ENCODE measurements around the gene COL11A1.

The COL11A1 gene

DNA sequence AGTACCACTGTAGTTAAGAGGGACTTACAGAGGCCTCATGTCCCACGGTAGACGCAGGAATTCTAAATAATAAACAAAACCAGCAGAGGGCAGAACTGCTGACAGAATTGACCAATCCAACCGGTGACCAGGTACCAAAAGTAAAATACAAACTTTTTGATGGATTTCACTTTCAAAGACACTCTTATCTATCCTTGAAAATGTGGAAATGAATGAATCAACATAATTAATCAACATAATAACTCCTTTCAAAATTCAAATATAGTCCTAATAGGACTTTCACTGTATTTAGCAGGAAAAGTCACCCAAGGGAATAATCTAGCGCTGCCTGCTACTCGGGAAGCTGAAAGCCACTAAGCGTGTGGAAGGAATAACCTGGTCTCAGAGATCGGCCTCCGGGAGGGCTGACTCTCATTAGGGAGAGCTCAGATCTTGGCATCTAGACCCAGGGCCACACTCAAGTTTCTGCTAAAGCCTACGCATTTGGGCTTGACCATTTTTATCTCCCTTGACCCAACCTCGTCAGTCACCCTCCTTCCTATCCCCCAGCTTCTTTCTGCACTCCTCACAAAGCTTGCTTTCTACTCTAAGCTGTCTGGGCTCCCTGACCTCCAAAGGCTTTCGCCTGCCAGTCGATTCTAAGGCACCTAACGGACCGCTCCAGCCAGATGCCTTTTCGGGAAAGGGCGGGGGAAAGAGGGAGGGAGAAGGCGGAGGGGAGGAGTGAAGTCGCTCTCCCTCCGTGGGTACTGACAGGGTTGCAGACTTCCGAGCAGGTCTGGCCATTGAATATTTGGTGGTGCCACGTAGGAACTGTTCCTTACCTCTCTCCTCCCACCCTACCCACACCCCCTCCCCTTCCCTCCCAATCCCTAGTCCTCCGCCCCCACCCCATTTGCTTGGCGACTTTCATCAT, 1.6 kb downstream of the COL11A1 start:
- H3K36me3 ChIP-seq (ENCODE audit: insufficient read depth): no peaks in the 10 kb centered on the region
- H4K20me1 ChIP-seq (ENCODE audit: insufficient read depth): no peaks in the 10 kb centered on the region
- no peak overlapping the region for H3K4me3 ChIP-seq (IDR thresholded peaks at IDR 0.05; ENCODE audit: insufficient read depth, low read depth, low read length)
- no peak overlapping the region for H3K27ac ChIP-seq
- H3K4me1 ChIP-seq (ENCODE audit: low read depth, poor library complexity, severe bottlenecking): no peaks in the 10 kb centered on the region
- H2AFZ ChIP-seq (ENCODE audit: low read depth): no peak overlapping the region
- no peaks in the 10 kb centered on the region for H3K27me3 ChIP-seq (ENCODE audit: insufficient read depth, low read depth)
- no peaks in the 10 kb centered on the region for H3K79me2 ChIP-seq (ENCODE audit: insufficient read depth, low read depth)
- H3K9ac ChIP-seq: no peak overlapping the region
- H3K4me2 ChIP-seq: no peak overlapping the region
- TF ChIP-seq, protein P1, sequence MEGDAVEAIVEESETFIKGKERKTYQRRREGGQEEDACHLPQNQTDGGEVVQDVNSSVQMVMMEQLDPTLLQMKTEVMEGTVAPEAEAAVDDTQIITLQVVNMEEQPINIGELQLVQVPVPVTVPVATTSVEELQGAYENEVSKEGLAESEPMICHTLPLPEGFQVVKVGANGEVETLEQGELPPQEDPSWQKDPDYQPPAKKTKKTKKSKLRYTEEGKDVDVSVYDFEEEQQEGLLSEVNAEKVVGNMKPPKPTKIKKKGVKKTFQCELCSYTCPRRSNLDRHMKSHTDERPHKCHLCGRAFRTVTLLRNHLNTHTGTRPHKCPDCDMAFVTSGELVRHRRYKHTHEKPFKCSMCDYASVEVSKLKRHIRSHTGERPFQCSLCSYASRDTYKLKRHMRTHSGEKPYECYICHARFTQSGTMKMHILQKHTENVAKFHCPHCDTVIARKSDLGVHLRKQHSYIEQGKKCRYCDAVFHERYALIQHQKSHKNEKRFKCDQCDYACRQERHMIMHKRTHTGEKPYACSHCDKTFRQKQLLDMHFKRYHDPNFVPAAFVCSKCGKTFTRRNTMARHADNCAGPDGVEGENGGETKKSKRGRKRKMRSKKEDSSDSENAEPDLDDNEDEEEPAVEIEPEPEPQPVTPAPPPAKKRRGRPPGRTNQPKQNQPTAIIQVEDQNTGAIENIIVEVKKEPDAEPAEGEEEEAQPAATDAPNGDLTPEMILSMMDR (conservative IDR thresholded peaks at IDR 0.05; ENCODE audit: low read depth, low read length): no peak

DNA sequence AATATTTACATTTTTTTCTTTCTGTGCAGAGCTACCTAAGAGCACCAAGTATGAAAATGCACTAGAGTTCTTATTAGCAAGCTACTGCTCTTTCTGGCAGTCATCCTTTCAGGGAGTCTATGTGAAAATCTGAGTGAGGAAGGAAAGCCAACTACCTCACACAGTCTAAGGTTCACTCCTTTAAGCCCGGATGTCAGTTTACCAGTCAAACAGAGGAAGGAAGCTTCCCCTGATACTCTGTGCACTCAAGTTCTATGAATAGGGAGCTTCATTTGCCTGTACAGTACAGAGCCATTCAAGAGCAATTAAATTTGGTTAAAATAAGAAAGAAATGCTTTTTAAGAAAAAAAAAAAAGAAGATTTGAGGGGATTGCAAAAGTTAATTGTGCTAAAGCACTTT, 6.9 kb downstream of the COL11A1 start:
- Histone ChIP-seq H3K27ac (no peak overlapping the region), H3K36me3 (ENCODE audit: insufficient read depth) (no peaks in the 10 kb centered on the region), H3K79me2 (ENCODE audit: insufficient read depth, low read depth) (no peaks in the 10 kb centered on the region), H3K4me3 (IDR thresholded peaks at IDR 0.05; ENCODE audit: insufficient read depth, low read depth, low read length) (no peak overlapping the region), H3K27me3 (ENCODE audit: insufficient read depth, low read depth) (no peaks in the 10 kb centered on the region), H3K4me2 (no peak overlapping the region), H3K4me1 (ENCODE audit: low read depth, poor library complexity, severe bottlenecking) (no peaks in the 10 kb centered on the region), H4K20me1 (ENCODE audit: insufficient read depth) (no peaks in the 10 kb centered on the region), H2AFZ (ENCODE audit: low read depth) (no peak overlapping the region), H3K9ac (no peak overlapping the region)
- TF ChIP-seq, protein P1 (conservative IDR thresholded peaks at IDR 0.05; ENCODE audit: low read depth, low read length): no peak

DNA sequence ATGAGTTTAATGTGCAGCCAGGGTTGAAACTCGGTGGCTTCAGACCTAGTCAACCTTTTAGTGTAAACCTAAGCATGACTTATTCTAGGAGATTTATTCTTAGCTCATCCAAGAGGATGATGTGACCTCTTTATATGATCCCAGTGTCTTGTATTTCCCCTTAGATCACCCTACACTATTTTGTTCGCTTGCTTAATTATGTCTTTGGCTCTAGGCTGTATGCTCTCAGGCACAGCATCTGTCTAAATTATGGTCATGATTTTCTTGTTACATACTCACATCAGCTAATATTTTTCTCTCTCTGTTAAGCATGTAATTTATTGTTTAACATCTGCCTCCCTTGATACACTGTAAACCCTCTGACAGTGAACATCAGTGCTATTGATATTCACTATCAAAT, 19.1 kb downstream of the COL11A1 start:
- H3K4me2 ChIP-seq: no peak overlapping the region
- no peaks in the 10 kb centered on the region for H3K4me1 ChIP-seq (ENCODE audit: low read depth, poor library complexity, severe bottlenecking)
- H3K36me3 ChIP-seq (ENCODE audit: insufficient read depth): no peaks in the 10 kb centered on the region
- TF ChIP-seq, protein P1 (conservative IDR thresholded peaks at IDR 0.05; ENCODE audit: low read depth, low read length): no peak
- H3K27ac ChIP-seq: no peak overlapping the region
- no peaks in the 10 kb centered on the region for H4K20me1 ChIP-seq (ENCODE audit: insufficient read depth)
- H2AFZ ChIP-seq (ENCODE audit: low read depth): no peak overlapping the region
- H3K4me3 ChIP-seq (IDR thresholded peaks at IDR 0.05; ENCODE audit: insufficient read depth, low read depth, low read length): no peak overlapping the region
- H3K9ac ChIP-seq: no peak overlapping the region
- no peaks in the 10 kb centered on the region for H3K79me2 ChIP-seq (ENCODE audit: insufficient read depth, low read depth)
- H3K27me3 ChIP-seq (ENCODE audit: insufficient read depth, low read depth): no peaks in the 10 kb centered on the region

DNA sequence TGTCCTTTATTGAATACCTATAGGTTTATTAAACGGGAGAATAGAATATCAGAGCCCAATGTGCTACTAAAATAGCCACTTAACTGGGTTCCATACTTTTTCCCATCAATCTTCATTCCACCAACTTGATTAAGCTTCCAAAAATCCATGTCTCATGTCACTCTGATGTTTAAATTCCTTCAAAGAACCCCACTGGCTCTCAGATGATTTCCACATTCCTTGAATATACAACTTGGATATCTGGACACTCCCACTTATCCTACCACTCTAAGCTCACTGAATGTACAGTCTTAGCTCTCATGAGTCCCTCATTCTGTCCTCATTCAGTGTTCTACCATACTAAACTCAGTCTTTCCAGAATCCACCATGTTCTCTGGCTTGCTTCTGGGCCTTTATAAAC, 21.1 kb downstream of the COL11A1 start:
- Histone ChIP-seq H3K4me2 (no peak overlapping the region), H2AFZ (ENCODE audit: low read depth) (no peak overlapping the region), H3K4me3 (IDR thresholded peaks at IDR 0.05; ENCODE audit: insufficient read depth, low read depth, low read length) (no peak overlapping the region), H3K79me2 (ENCODE audit: insufficient read depth, low read depth) (no peaks in the 10 kb centered on the region), H4K20me1 (ENCODE audit: insufficient read depth) (no peaks in the 10 kb centered on the region), H3K9ac (no peak overlapping the region), H3K4me1 (ENCODE audit: low read depth, poor library complexity, severe bottlenecking) (no peaks in the 10 kb centered on the region), H3K36me3 (ENCODE audit: insufficient read depth) (no peaks in the 10 kb centered on the region), H3K27ac (no peak overlapping the region), H3K27me3 (ENCODE audit: insufficient read depth, low read depth) (no peaks in the 10 kb centered on the region)
- TF ChIP-seq, protein P1 (conservative IDR thresholded peaks at IDR 0.05; ENCODE audit: low read depth, low read length): no peak
